ENCODE data around the gene EDEM3. TPM values are rescaled to one million over a fixed set of nuclear protein-coding genes. Genes with fewer than 3 reads are reported as not detected.

Gene EDEM3
- total RNA-seq, 1 experiment from 2014 or later = 10.6 TPM

DNA sequence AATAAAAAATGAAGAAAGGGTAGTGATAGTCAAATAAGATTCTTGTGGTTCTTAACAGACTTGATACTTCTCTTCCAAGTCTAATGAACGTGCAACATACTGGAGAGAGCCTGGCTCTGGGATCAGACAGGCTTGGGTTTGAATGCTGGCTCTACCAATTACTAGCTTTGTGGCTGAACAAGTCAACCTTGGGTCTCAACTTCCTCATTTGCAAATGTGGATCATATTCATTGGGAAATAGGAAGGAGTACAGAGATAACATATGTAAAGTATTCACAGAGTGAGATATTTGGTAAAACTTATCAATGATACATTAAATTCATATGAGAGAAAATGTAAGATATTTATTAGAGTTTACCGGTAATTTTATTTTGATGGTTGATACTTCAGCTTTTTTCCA, 2.0 kb downstream of the EDEM3 start (continued):
- TF ChIP-seq ZBTB43 (CRISPR knock-in tag; IDR thresholded peaks at IDR 0.05) = no peak

GRCh38 chr1:184748740-184749139, 5.9 kb downstream of the EDEM3 start:
- Mint-ChIP-seq H3K4me3 (no peak overlapping the region), H3K9me3 (no peaks in the 10 kb centered on the region), H3K4me1 (peaks cover 12% of the 10 kb centered on the region), H3K36me3 (no peaks in the 10 kb centered on the region), H3K27ac (no peak overlapping the region), H3K27me3 (ENCODE audit: low read depth) (no peaks in the 10 kb centered on the region)
- TF ChIP-seq, protein P1, sequence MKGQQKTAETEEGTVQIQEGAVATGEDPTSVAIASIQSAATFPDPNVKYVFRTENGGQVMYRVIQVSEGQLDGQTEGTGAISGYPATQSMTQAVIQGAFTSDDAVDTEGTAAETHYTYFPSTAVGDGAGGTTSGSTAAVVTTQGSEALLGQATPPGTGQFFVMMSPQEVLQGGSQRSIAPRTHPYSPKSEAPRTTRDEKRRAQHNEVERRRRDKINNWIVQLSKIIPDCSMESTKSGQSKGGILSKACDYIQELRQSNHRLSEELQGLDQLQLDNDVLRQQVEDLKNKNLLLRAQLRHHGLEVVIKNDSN (CRISPR knock-in tag; IDR thresholded peaks at IDR 0.05) = no peak
- TF ChIP-seq NFYB (CRISPR knock-in tag; conservative IDR thresholded peaks at IDR 0.05; ENCODE audit: low read depth) = no peak
- TF ChIP-seq SOX15 (CRISPR knock-in tag; IDR thresholded peaks at IDR 0.05) = no peak
- TF ChIP-seq, protein P2, sequence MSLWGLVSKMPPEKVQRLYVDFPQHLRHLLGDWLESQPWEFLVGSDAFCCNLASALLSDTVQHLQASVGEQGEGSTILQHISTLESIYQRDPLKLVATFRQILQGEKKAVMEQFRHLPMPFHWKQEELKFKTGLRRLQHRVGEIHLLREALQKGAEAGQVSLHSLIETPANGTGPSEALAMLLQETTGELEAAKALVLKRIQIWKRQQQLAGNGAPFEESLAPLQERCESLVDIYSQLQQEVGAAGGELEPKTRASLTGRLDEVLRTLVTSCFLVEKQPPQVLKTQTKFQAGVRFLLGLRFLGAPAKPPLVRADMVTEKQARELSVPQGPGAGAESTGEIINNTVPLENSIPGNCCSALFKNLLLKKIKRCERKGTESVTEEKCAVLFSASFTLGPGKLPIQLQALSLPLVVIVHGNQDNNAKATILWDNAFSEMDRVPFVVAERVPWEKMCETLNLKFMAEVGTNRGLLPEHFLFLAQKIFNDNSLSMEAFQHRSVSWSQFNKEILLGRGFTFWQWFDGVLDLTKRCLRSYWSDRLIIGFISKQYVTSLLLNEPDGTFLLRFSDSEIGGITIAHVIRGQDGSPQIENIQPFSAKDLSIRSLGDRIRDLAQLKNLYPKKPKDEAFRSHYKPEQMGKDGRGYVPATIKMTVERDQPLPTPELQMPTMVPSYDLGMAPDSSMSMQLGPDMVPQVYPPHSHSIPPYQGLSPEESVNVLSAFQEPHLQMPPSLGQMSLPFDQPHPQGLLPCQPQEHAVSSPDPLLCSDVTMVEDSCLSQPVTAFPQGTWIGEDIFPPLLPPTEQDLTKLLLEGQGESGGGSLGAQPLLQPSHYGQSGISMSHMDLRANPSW (CRISPR knock-in tag; conservative IDR thresholded peaks at IDR 0.05; ENCODE audit: low read depth) = no peak
- DNase-seq (ENCODE audit: low spot score) (no peak), ATAC-seq (no peak)
- ChIA-PET CTCF (no interaction called here), POLR2A (no interaction called here)

DNA sequence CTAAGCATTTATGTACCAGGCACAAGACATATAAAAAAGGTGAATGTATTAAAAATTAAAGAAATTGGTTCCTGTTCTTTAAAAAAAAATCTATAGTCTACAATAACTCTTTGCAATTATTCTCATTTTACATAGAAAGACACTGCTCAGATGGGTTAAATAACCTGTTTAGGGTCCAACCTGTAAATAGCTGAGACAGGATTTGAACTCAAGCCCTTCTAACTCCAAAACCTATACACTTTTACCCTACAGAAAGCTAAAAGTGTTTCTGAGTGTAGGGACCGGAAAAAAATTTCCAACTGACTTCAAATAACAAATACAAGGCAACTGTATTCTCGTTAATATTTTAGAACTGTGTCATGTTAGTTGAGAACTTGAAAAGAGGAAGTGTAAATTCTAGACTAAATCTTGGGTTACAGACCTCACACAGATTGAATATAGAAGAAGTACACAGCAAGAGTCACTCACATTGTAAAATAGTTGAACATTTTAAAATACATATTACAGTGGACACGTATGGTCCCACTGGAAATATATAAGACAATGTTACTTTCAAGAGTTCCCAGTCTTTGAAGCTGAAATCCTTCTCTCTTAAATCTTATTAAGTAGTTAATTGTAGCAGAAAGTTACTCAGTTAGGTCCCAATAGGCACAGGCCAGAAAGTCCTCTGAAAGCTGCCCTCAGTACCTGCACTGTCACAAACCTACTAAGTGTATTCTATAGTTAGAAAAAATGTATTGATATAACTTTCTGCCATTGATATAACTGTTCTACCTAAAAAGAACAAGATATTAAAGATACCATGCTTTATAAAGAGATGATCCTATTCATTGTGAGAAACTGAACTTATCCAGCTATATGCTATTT, 7.3 kb downstream of the EDEM3 start:
- H3K27me3 Mint-ChIP-seq (ENCODE audit: low read depth) = no peaks in the 10 kb centered on the region
- no peaks in the 10 kb centered on the region for H3K36me3 Mint-ChIP-seq
- ChIA-PET CTCF (no interaction called here), POLR2A (no interaction called here)
- H3K27ac Mint-ChIP-seq = no peak overlapping the region
- H3K4me3 Mint-ChIP-seq = no peak overlapping the region
- ATAC-seq (no peak), DNase-seq (ENCODE audit: low spot score) (no peak)
- no peaks in the 10 kb centered on the region for H3K4me1 Mint-ChIP-seq
- H3K9me3 Mint-ChIP-seq = no peaks in the 10 kb centered on the region
- TF ChIP-seq EMX1 (CRISPR knock-in tag; IDR thresholded peaks at IDR 0.05) (no peak), NFYB (CRISPR knock-in tag; conservative IDR thresholded peaks at IDR 0.05; ENCODE audit: low read depth) (no peak), ERG (CRISPR knock-in tag; IDR thresholded peaks at IDR 0.05) (no peak), FOXP4 (CRISPR knock-in tag; IDR thresholded peaks at IDR 0.05) (no peak), ZMAT4 (CRISPR knock-in tag; IDR thresholded peaks at IDR 0.05) (no peak), CBFB (CRISPR knock-in tag; IDR thresholded peaks at IDR 0.05; ENCODE audit: low read depth) (no peak), JAZF1 (CRISPR knock-in tag; IDR thresholded peaks at IDR 0.05) (no peak), MXD4 (CRISPR knock-in tag; IDR thresholded peaks at IDR 0.05; ENCODE audit: borderline replicate concordance) (no peak), TEAD4 (CRISPR knock-in tag; IDR thresholded peaks at IDR 0.05) (no peak)
- TF ChIP-seq, protein P3, sequence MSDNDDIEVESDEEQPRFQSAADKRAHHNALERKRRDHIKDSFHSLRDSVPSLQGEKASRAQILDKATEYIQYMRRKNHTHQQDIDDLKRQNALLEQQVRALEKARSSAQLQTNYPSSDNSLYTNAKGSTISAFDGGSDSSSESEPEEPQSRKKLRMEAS (CRISPR knock-in tag; IDR thresholded peaks at IDR 0.05) = no peak
